IPS-15b (cell line): Measurements from ENCODE around the gene LEP.

Experiments used
- H3K27me3 ChIP-seq: one replicate; pipeline ENCODE4 v1.6.1; 2013; ENCODE audit warnings: low read length; ENCODE audit not compliant: control insufficient read depth, insufficient read depth
- H3K36me3 ChIP-seq: one replicate; pipeline ENCODE4 v1.6.1; 2013; ENCODE audit warnings: low read length; ENCODE audit not compliant: control insufficient read depth, insufficient read depth
- H3K4me1 ChIP-seq: one replicate; pipeline ENCODE4 v1.6.1; 2013; ENCODE audit warnings: mild to moderate bottlenecking, low read length; ENCODE audit not compliant: control insufficient read depth, insufficient read depth
- H3K4me3 ChIP-seq: one replicate; pipeline ENCODE4 v1.5.1; 2013; ENCODE audit warnings: low read depth, low read length
- H3K9ac ChIP-seq: one replicate; pipeline ENCODE4 v1.6.1; 2013; ENCODE audit warnings: low read depth, mild to moderate bottlenecking, low read length
- H3K9me3 ChIP-seq: one replicate; pipeline ENCODE4 v1.6.1; 2013; ENCODE audit warnings: mild to moderate bottlenecking, low read length; ENCODE audit not compliant: control insufficient read depth, insufficient read depth

Gene LEP

GRCh38 chr7:128204455-128204854, 36.6 kb upstream of the LEP start:
- Histone ChIP-seq H3K27me3 (peaks cover 65% of the 10 kb centered on the region), H3K9ac (no peak overlapping the region), H3K9me3 (no peaks in the 10 kb centered on the region), H3K4me3 (no peak overlapping the region), H3K4me1 (no peaks in the 10 kb centered on the region), H3K36me3 (no peaks in the 10 kb centered on the region)

- peaks cover 59% of the 10 kb centered on the region for H3K27me3 ChIP-seq
- H3K9me3 ChIP-seq = no peaks in the 10 kb centered on the region
Measured at GRCh38 chr7:128205068-128205467, 36.0 kb upstream of the LEP start.

GRCh38 chr7:128206017-128206746, 34.9 kb upstream of the LEP start:
- Histone ChIP-seq H3K9me3 (no peaks in the 10 kb centered on the region), H3K4me1 (no peaks in the 10 kb centered on the region), H3K27me3 (peaks cover 57% of the 10 kb centered on the region), H3K36me3 (no peaks in the 10 kb centered on the region), H3K4me3 (no peak overlapping the region), H3K9ac (no peak overlapping the region)

More at GRCh38 chr7:128205068-128205467, 36.0 kb upstream of the LEP start:
- Histone ChIP-seq H3K4me1 (no peaks in the 10 kb centered on the region), H3K36me3 (no peaks in the 10 kb centered on the region), H3K4me3 (no peak overlapping the region), H3K9ac (no peak overlapping the region)

- H3K9me3 ChIP-seq = no peaks in the 10 kb centered on the region
Measured at GRCh38 chr7:128206747-128207500, 34.2 kb upstream of the LEP start.

GRCh38 chr7:128207609-128208008, 33.5 kb upstream of the LEP start:
- no peaks in the 10 kb centered on the region for H3K36me3 ChIP-seq
- no peak overlapping the region for H3K4me3 ChIP-seq
- H3K9ac ChIP-seq = no peak overlapping the region
- no peaks in the 10 kb centered on the region for H3K9me3 ChIP-seq
- peaks cover 2% of the 10 kb centered on the region for H3K4me1 ChIP-seq
- H3K27me3 ChIP-seq = peaks cover 50% of the 10 kb centered on the region

More at GRCh38 chr7:128206747-128207500, 34.2 kb upstream of the LEP start:
- Histone ChIP-seq H3K4me1 (peaks cover 2% of the 10 kb centered on the region), H3K27me3 (peaks cover 55% of the 10 kb centered on the region), H3K9ac (no peak overlapping the region), H3K4me3 (no peak overlapping the region), H3K36me3 (no peaks in the 10 kb centered on the region)

- H3K4me1 ChIP-seq = peaks cover 2% of the 10 kb centered on the region
- peaks cover 32% of the 10 kb centered on the region for H3K27me3 ChIP-seq
- H3K9me3 ChIP-seq = no peaks in the 10 kb centered on the region
- H3K9ac ChIP-seq = no peak overlapping the region
- H3K36me3 ChIP-seq = no peaks in the 10 kb centered on the region
- H3K4me3 ChIP-seq = no peak overlapping the region
Measured at GRCh38 chr7:128209229-128210035, 31.6 kb upstream of the LEP start.

GRCh38 chr7:128210036-128210347, 31.1 kb upstream of the LEP start:
- peaks cover 30% of the 10 kb centered on the region for H3K27me3 ChIP-seq
- no peak overlapping the region for H3K4me3 ChIP-seq
- no peaks in the 10 kb centered on the region for H3K36me3 ChIP-seq
- peaks cover 2% of the 10 kb centered on the region for H3K4me1 ChIP-seq
- no peaks in the 10 kb centered on the region for H3K9me3 ChIP-seq
- no peak overlapping the region for H3K9ac ChIP-seq

- H3K27me3 ChIP-seq = peaks cover 30% of the 10 kb centered on the region
- no peak overlapping the region for H3K9ac ChIP-seq
- H3K36me3 ChIP-seq = no peaks in the 10 kb centered on the region
- H3K9me3 ChIP-seq = no peaks in the 10 kb centered on the region
- no peak overlapping the region for H3K4me3 ChIP-seq
- peaks cover 2% of the 10 kb centered on the region for H3K4me1 ChIP-seq
Measured at GRCh38 chr7:128210590-128211570, 30.2 kb upstream of the LEP start.

GRCh38 chr7:128211626-128212025, 29.5 kb upstream of the LEP start:
- H3K4me1 ChIP-seq = peaks cover 2% of the 10 kb centered on the region
- H3K9me3 ChIP-seq = no peaks in the 10 kb centered on the region
- H3K4me3 ChIP-seq = no peak overlapping the region
- no peak overlapping the region for H3K9ac ChIP-seq
- peaks cover 28% of the 10 kb centered on the region for H3K27me3 ChIP-seq
- H3K36me3 ChIP-seq = no peaks in the 10 kb centered on the region

GRCh38 chr7:128214463-128214862, 26.6 kb upstream of the LEP start:
- peaks cover 2% of the 10 kb centered on the region for H3K4me1 ChIP-seq
- H3K9ac ChIP-seq = no peak overlapping the region
- H3K36me3 ChIP-seq = no peaks in the 10 kb centered on the region
- no peaks in the 10 kb centered on the region for H3K9me3 ChIP-seq
- peaks cover 15% of the 10 kb centered on the region for H3K27me3 ChIP-seq
- no peak overlapping the region for H3K4me3 ChIP-seq

- Histone ChIP-seq H3K4me1 (peaks cover 2% of the 10 kb centered on the region), H3K9me3 (no peaks in the 10 kb centered on the region), H3K9ac (no peak overlapping the region), H3K4me3 (no peak overlapping the region), H3K36me3 (no peaks in the 10 kb centered on the region), H3K27me3 (peaks cover 20% of the 10 kb centered on the region)
Measured at GRCh38 chr7:128215281-128215680, 25.8 kb upstream of the LEP start.
